Nephron progenitor cell (in vitro differentiated cells): ENCODE data around the gene FOXP1.

Experiments
- DNase-seq: peaks from one replicate; pipeline ENCODE4 v3.0.0; 2021
- H3K27ac Mint-ChIP-seq: 2 replicates; pipeline ENCODE4 v1.8.0; 2021; ENCODE audit warnings: mild to moderate bottlenecking, moderate library complexity, mixed read lengths
- H3K27me3 Mint-ChIP-seq: 2 replicates; pipeline ENCODE4 v1.8.0; 2021; ENCODE audit warnings: mild to moderate bottlenecking, low read depth, mixed read lengths; ENCODE audit not compliant: poor library complexity
- H3K36me3 Mint-ChIP-seq: 2 replicates; pipeline ENCODE4 v1.8.0; 2021; ENCODE audit warnings: low read depth, mixed read lengths
- H3K4me1 Mint-ChIP-seq: 2 replicates; pipeline ENCODE4 v1.8.0; 2021; ENCODE audit warnings: mixed read lengths
- H3K4me3 Mint-ChIP-seq: 2 replicates; pipeline ENCODE4 v1.8.0; 2021; ENCODE audit warnings: mild to moderate bottlenecking, moderate library complexity, mixed read lengths
- H3K9me3 Mint-ChIP-seq: 2 replicates; pipeline ENCODE4 v1.8.0; 2021; ENCODE audit warnings: mild to moderate bottlenecking, moderate library complexity, mixed read lengths
- CTCF ChIP-seq: fragments of 200-600 bp; sonication (generic); IDR thresholded peaks from 2 replicates; pipeline ENCODE4 v1.5.0; 2021; ENCODE audit warnings: antibody characterized with exemption

The FOXP1 gene

GRCh38 chr3:71000483-71000882 lies 583.0 kb downstream of the FOXP1 start:
- Mint-ChIP-seq H3K36me3 (peaks cover 41% of the 10 kb centered on the region), H3K27ac (no peak overlapping the region), H3K9me3 (no peaks in the 10 kb centered on the region), H3K4me3 (no peak overlapping the region), H3K4me1 (peaks cover 19% of the 10 kb centered on the region), H3K27me3 (no peaks in the 10 kb centered on the region)
- DNase-seq: no peak
- no peak for TF ChIP-seq CTCF

- no peak overlapping the region for H3K4me3 Mint-ChIP-seq
- DNase-seq: no peak
- no peak for TF ChIP-seq CTCF
- H3K4me1 Mint-ChIP-seq: peaks cover 16% of the 10 kb centered on the region
- peaks cover 48% of the 10 kb centered on the region for H3K36me3 Mint-ChIP-seq
- no peaks in the 10 kb centered on the region for H3K9me3 Mint-ChIP-seq
- peak overlapping the region; percentile 48 for H3K27ac Mint-ChIP-seq
- H3K27me3 Mint-ChIP-seq: no peaks in the 10 kb centered on the region
Measured at GRCh38 chr3:70999730-71000129, 583.8 kb downstream of the FOXP1 start.

- TF ChIP-seq CTCF: no peak
- Mint-ChIP-seq H3K4me1 (peaks cover 23% of the 10 kb centered on the region), H3K9me3 (no peaks in the 10 kb centered on the region), H3K27me3 (peaks cover 3% of the 10 kb centered on the region), H3K27ac (no peak overlapping the region), H3K36me3 (peaks cover 79% of the 10 kb centered on the region), H3K4me3 (no peak overlapping the region)
- DNase-seq: no peak
Measured at GRCh38 chr3:70996082-70996481, 587.4 kb downstream of the FOXP1 start.

GRCh38 chr3:70994644-70995043 lies 588.9 kb downstream of the FOXP1 start:
- peaks cover 24% of the 10 kb centered on the region for H3K4me1 Mint-ChIP-seq
- H3K27ac Mint-ChIP-seq: no peak overlapping the region
- peaks cover 3% of the 10 kb centered on the region for H3K27me3 Mint-ChIP-seq
- no peak for DNase-seq
- H3K9me3 Mint-ChIP-seq: no peaks in the 10 kb centered on the region
- H3K4me3 Mint-ChIP-seq: no peak overlapping the region
- TF ChIP-seq CTCF: no peak
- H3K36me3 Mint-ChIP-seq: peaks cover 84% of the 10 kb centered on the region

GRCh38 chr3:70992562-70993204 lies 590.8 kb downstream of the FOXP1 start:
- peak overlapping the region; percentile 11 for H3K27ac Mint-ChIP-seq
- peaks cover 7% of the 10 kb centered on the region for H3K27me3 Mint-ChIP-seq
- H3K36me3 Mint-ChIP-seq: peaks cover 85% of the 10 kb centered on the region
- TF ChIP-seq CTCF: no peak
- peaks cover 24% of the 10 kb centered on the region for H3K4me1 Mint-ChIP-seq
- no peak for DNase-seq
- H3K9me3 Mint-ChIP-seq: no peaks in the 10 kb centered on the region
- no peak overlapping the region for H3K4me3 Mint-ChIP-seq

- Mint-ChIP-seq H3K9me3 (no peaks in the 10 kb centered on the region), H3K27ac (peak overlapping the region; percentile 11), H3K4me3 (no peak overlapping the region), H3K36me3 (peaks cover 85% of the 10 kb centered on the region), H3K4me1 (peaks cover 24% of the 10 kb centered on the region), H3K27me3 (peaks cover 7% of the 10 kb centered on the region)
- DNase-seq: no peak
- no peak for TF ChIP-seq CTCF
Measured at GRCh38 chr3:70992131-70992530, 591.4 kb downstream of the FOXP1 start.
